HG03571 (cell line): ENCODE data around the gene SART1.
"Not testable (repeated sequence)": the region's sequence is repeated elsewhere in the genome, so short reads cannot be mapped to it uniquely, and the experiment has no call there.

Experiments used
- ATAC-seq: cut with Tn5 transposase; IDR thresholded peaks from one replicate; pipeline ENCODE4 v1.9.1; 2021; ENCODE audit not compliant: unreplicated experiment

SART1 gene

GRCh38 chr11:65931773-65932557, 29.6 kb upstream of the SART1 start:
- ATAC-seq = no peak

- ATAC-seq = no peak
Observed at GRCh38 chr11:65932558-65932919, 29.0 kb upstream of the SART1 start.

DNA sequence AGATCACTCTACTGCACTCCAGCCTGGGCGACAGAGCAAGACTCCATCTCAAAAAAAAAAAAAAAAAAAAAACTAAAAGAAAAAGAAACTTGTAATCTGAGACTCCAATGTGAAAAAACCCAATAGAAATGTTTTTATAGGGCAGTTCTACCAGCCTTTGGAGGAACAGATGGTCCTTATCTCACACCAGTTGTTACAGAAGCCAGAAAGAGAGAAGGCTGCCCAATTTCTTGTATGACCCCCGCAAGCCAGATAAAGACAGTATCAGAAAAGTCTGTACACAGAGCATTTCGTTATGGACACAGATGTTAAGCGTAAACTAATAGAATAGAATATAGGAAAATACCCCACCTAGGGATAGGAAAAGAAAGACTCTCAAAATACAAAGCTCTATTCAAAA, 27.5 kb upstream of the SART1 start:
- no peak for ATAC-seq

GRCh38 chr11:65937766-65938165, 23.8 kb upstream of the SART1 start:
- ATAC-seq = no peak

- no peak for ATAC-seq
Observed at GRCh38 chr11:65941720-65942310, 19.7 kb upstream of the SART1 start.

DNA sequence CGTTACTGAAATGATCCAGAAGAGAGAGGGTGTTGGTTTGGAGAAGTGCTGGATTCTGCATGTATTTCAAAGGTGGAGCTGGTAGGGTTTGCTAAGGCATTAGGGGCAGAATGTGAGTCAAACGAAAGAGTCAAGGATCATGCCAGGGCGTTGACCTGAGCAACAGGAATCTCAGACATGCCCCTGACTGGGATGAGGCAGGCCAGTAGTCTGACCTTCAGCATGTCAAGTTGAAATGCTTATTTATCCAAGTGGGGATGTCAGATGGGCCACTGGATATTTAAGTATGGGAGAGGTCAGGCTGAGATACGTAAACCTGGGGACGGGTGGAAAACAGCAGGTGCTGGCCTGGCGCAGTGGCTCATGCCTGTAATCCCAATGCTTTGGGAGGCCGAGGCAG, 19.0 kb upstream of the SART1 start:
- ATAC-seq = no peak

- ATAC-seq = no peak
Observed at GRCh38 chr11:65944191-65944590, 17.3 kb upstream of the SART1 start.

DNA sequence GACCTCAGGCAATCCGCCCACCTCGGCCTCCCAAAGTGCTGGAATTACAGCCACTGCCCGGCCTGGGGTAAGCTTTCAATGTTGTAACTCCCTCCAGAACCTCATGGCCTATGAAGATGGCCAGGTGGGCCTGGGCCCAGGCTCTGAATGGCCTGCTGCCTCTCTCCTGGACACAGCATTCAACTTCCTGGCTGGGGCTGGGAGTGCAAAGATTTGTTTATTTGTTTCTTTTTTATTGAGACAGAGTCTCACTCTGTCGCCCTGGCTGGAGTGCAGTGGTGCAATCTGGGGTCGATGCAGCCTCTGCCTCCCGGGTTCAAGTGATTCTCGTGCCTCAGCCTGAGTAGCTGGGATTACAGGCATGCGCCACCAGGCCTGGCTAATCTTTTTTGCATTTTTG, 16.8 kb upstream of the SART1 start:
- no peak for ATAC-seq

DNA sequence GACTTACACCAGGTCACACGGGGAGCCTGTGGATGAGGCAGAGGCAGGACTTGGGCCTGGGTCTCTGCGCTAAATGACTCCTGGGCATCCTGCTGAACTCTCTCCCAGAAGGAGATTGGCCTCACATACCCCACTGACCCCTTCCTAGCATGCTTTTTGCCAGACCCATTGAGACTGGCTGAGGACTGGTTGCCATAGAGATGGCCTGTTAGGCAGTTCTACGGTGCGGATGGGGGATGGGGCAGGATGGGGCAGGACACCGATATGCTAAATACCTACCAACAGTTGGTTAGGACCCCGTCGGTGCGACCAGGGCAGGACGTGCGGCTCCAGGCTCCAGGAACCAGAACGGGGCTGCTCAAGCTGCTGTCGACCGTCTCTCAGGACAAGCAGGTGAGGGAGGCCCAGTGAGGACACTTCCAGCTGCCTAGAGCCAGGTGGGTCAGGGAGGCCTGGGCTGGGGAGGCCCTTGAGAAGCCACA, 16.1 kb upstream of the SART1 start, which contains the start of gene TSGA10IP:
Gene TSGA10IP (plus strand): TSS at position 51 of the 482 bp plus-strand sequence. CDS start 196 bp downstream, at position 247.
- ATAC-seq = no peak

DNA sequence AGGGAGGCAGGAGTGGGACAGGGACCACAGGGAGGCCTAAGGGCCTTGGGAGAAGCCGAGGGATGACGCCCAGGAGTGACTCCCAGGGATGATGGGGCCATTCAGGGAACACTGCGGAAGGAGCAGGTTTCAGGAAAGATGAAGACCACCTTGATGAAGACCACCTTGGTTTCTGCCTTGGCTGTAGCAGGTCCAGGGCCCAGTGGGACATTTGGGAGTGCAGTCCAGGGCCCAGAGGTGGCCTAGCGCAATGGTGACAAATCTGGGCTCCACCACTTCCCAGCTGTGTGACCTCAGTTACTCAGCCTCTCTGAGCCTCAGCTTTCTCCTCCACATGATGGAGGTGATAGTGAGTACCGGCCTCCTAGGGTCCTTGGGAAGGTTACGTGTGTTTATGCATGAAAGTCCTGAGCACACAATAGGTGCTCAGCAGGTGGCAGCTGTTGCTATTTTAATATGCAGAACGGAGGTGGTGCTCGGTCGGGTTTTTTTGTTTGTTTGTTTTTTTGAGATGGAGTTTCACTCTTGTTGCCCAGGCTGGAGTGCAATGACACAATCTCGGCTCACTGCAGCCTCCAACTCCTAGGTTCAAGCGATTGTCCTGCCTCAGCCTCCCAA, 15.5 kb upstream of the SART1 start:
- ATAC-seq = no peak

GRCh38 chr11:65946655-65947054, 14.9 kb upstream of the SART1 start:
- ATAC-seq = no peak

DNA sequence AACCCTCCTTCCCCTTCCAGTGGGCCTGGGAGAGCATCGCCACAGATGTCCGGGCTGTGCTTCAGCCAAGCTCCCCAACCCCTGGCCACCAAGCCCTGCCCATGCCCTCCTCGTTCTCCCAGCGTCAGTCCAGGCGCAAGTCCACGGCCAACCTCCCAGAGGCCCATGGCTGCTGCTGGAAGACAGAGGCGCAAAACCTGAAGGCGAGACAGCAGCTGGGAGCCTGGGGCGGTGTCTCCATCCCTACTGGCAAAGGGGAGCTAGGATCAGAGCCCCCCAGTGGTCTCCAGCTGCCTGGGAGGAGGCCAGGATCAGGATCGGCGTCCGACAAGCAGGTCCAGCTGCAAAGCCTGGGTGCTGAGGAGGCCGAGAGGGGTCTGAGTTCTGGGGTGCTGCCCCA, 14.4 kb upstream of the SART1 start:
- no peak for ATAC-seq

- no peak for ATAC-seq
Observed at GRCh38 chr11:65947603-65948125, 13.9 kb upstream of the SART1 start.

GRCh38 chr11:65950711-65951110, 10.8 kb upstream of the SART1 start:
- ATAC-seq = not testable (repeated sequence)

GRCh38 chr11:65951641-65952040, 9.9 kb upstream of the SART1 start:
- ATAC-seq = not testable (repeated sequence)

DNA sequence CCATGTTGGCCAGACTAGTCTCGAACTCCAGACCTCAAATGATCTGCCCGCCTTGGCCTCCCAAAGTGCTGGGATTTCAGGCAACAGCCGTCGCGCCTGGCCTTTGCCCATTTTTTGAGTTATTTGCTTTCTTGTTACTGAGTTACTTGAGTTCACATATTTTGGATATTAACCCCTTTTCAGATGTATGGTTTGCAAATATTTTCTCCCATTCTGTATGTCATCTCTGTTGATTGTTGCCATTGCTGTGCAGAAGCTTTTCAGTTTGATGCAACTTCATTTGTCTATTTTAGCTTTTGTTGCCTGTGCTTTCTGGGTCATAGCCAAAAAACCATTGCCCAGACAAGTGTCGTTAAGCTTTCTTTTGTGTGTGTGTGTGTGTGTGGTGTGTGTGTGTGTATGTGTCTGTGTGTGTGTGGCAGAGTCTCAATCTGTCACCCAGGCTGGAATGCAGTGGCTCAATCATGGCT, 9.4 kb upstream of the SART1 start:
- no peak for ATAC-seq

DNA sequence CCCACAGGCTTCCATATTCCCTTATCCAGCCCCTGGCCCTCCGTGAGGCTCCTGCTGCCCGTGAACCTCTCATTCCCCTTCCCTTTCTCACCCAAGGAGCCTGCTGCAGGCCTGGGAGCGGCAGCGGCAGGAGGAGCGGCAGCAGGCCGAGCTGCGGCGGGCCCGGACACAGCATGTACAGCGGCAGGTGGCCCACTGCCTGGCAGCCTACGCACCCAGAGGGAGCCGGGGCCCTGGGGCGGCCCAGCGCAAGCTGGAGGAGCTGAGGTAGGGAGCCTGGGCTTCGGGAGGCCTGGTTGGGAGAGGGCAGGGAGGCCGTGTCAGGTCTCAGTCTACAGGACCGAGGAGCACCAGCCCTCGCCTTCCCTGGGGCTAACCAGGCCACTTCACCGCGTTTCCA, 8.1 kb upstream of the SART1 start:
- no peak for ATAC-seq

DNA sequence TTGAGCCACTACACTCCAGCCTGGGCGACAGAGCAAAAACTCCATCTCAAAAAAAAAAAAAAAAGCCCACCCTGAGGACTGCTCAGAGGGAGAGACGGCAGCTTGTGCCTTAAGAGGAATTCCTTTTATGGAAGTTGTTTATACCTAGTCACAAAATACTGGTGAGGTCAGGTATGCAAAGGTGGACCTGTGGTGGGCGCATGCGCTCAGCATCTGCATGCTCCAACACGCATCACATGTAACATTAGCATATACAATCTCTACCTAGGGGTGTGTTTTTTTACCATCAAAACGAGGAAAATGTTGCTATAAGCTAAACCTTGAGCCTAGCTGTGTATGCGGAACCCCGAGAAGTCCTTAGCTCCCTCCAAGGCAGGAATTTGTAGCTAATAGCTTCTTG, 6.8 kb upstream of the SART1 start:
- no peak for ATAC-seq

DNA sequence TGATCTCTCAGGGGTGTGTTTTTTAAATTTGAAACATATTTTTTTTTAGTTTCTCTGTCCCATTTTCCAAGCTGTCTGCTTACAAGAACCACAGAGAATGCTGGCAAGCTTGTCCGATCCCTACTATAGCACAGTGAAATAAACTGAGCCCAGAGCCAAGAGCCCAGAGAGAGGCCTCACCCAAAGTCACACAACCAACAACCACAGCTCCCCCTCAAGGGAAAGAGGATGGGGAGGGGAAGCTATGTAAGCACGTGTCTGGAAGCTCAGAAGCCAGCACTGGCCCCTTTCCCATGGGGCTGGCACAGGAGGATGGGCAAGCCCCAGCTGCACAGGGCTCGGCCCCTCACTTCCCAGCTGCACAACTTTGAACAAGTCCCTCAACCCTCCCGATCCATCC, 3.2 kb upstream of the SART1 start:
- ATAC-seq = no peak

- ATAC-seq = no peak
Observed at GRCh38 chr11:65958774-65959420, 2.6 kb upstream of the SART1 start.

- ATAC-seq = no peak
Observed at GRCh38 chr11:65960824-65961266, 689 bp upstream of the SART1 start.
